GM12892 (cell line): Measurements from ENCODE around the gene ARV1.

ENCODE experiments used
- POLR2A ChIP-seq: IDR thresholded peaks from 2 replicates; pipeline ENCODE4 v1.6.1; 2011; ENCODE audit warnings: low read depth, low read length, control low read depth
- POLR2AphosphoS5 ChIP-seq: IDR thresholded peaks from 2 replicates; pipeline ENCODE4 v1.6.1; 2011; ENCODE audit warnings: low read depth, low read length, control low read depth
- TAF1 ChIP-seq: IDR thresholded peaks from 2 replicates; pipeline ENCODE4 v1.6.1; 2011; ENCODE audit warnings: low read depth, mild to moderate bottlenecking, control low read depth, low read length, borderline replicate concordance

- TF ChIP-seq POLR2AphosphoS5 (no peak), POLR2A (no peak), TAF1 (no peak)
Observed at GRCh38 chr1:231040019-231040799, 61.3 kb downstream of the ARV1 start, which contains the start of gene FAM89A.
